SH-SY5Y (cell line): Measurements from ENCODE around the gene CHRM5.

Experiments used
- GATA2 ChIP-seq: IDR thresholded peaks from 2 replicates; pipeline ENCODE4 v1.6.1; 2011; ENCODE audit warnings: mild to moderate bottlenecking, low read depth, low read length
- GATA3 ChIP-seq: IDR thresholded peaks from 2 replicates; pipeline ENCODE4 v1.6.1; 2011; ENCODE audit warnings: low read depth, mild to moderate bottlenecking, low read length, moderate library complexity

DNA sequence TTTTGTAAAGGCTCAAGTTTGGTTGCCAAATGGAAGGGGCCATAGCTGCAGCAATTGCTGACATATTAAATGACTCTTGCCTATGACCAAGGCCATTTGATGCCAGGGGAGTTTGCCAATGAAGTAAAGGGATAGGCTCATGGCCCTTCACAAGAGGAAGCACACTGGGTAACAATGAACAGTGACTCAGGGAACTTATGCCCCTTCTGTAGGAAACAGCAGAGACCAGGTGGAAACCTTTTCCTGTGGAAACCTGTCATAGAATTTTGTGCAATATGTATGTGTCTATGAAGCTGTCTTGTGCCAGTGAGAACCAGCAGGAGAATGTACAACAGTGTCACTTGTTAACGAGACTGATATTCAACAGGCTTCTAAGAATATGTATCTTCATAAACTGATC, 96.1 kb downstream of the CHRM5 start:
- TF ChIP-seq GATA2 (no peak), GATA3 (no peak)
